ENCODE data around the gene CEACAM16.
A peak's percentile ranks its signal among the peaks of the same experiment; 100 is the strongest.

Gene CEACAM16

GRCh38 chr19:44687888-44688287 is 11.1 kb upstream of the CEACAM16 start:
- Histone ChIP-seq H3K27me3 (ENCODE audit: control insufficient read depth, low read length) (peaks cover 25% of the 10 kb centered on the region), H3K36me3 (ENCODE audit: control insufficient read depth, low read length) (no peaks in the 10 kb centered on the region), H3K4me1 (ENCODE audit: control insufficient read depth, low read length) (peaks cover 19% of the 10 kb centered on the region), H4K20me1 (ENCODE audit: control insufficient read depth, insufficient read depth, low read depth, low read length) (no peaks in the 10 kb centered on the region), H3K79me2 (ENCODE audit: control insufficient read depth, low read length) (no peaks in the 10 kb centered on the region), H3K9me3 (ENCODE audit: control insufficient read depth, insufficient read depth, low read length) (no peaks in the 10 kb centered on the region), H3K9me2 (replicated peaks; ENCODE audit: control insufficient read depth, low read length) (no peaks in the 10 kb centered on the region), H3K4me2 (ENCODE audit: low read length) (no peak overlapping the region), H3F3A (ENCODE audit: control insufficient read depth, insufficient read depth) (no peaks in the 10 kb centered on the region), H3K27ac (ENCODE audit: low read depth, low read length) (no peak overlapping the region), H3K4me3 (ENCODE audit: low read length) (no peak overlapping the region)
- TF ChIP-seq CTCF (IDR thresholded peaks at IDR 0.05; ENCODE audit: low read depth, low read length, poor library complexity, severe bottlenecking): no peak
- TF ChIP-seq EZH2phosphoT487 (IDR thresholded peaks at IDR 0.05; ENCODE audit: borderline replicate concordance, low read length): no peak

GRCh38 chr19:44689290-44690130 is 9.4 kb upstream of the CEACAM16 start:
- H3K79me2 ChIP-seq (ENCODE audit: control insufficient read depth, low read length): no peaks in the 10 kb centered on the region
- no peaks in the 10 kb centered on the region for H4K20me1 ChIP-seq (ENCODE audit: control insufficient read depth, insufficient read depth, low read depth, low read length)
- no peaks in the 10 kb centered on the region for H3K9me3 ChIP-seq (ENCODE audit: control insufficient read depth, insufficient read depth, low read length)
- H3K27me3 ChIP-seq (ENCODE audit: control insufficient read depth, low read length): peaks cover 25% of the 10 kb centered on the region
- H3K4me1 ChIP-seq (ENCODE audit: control insufficient read depth, low read length): peaks cover 19% of the 10 kb centered on the region
- H3K27ac ChIP-seq (ENCODE audit: low read depth, low read length): no peak overlapping the region
- H3F3A ChIP-seq (ENCODE audit: control insufficient read depth, insufficient read depth): no peaks in the 10 kb centered on the region
- no peaks in the 10 kb centered on the region for H3K9me2 ChIP-seq (replicated peaks; ENCODE audit: control insufficient read depth, low read length)
- H3K4me2 ChIP-seq (ENCODE audit: low read length): no peak overlapping the region
- H3K36me3 ChIP-seq (ENCODE audit: control insufficient read depth, low read length): no peaks in the 10 kb centered on the region
- peak; percentile 88 for TF ChIP-seq CTCF (IDR thresholded peaks at IDR 0.05; ENCODE audit: low read depth, low read length, poor library complexity, severe bottlenecking)
- TF ChIP-seq EZH2phosphoT487 (IDR thresholded peaks at IDR 0.05; ENCODE audit: borderline replicate concordance, low read length): no peak
- H3K4me3 ChIP-seq (ENCODE audit: low read length): no peak overlapping the region

- Histone ChIP-seq H3K9me3 (ENCODE audit: control insufficient read depth, insufficient read depth, low read length) (no peaks in the 10 kb centered on the region), H3K36me3 (ENCODE audit: control insufficient read depth, low read length) (no peaks in the 10 kb centered on the region), H3K27ac (ENCODE audit: low read depth, low read length) (no peak overlapping the region), H3K4me2 (ENCODE audit: low read length) (no peak overlapping the region), H3F3A (ENCODE audit: control insufficient read depth, insufficient read depth) (no peaks in the 10 kb centered on the region), H4K20me1 (ENCODE audit: control insufficient read depth, insufficient read depth, low read depth, low read length) (no peaks in the 10 kb centered on the region), H3K4me1 (ENCODE audit: control insufficient read depth, low read length) (peaks cover 16% of the 10 kb centered on the region), H3K27me3 (ENCODE audit: control insufficient read depth, low read length) (peaks cover 25% of the 10 kb centered on the region), H3K9me2 (replicated peaks; ENCODE audit: control insufficient read depth, low read length) (no peaks in the 10 kb centered on the region), H3K79me2 (ENCODE audit: control insufficient read depth, low read length) (no peaks in the 10 kb centered on the region), H3K4me3 (ENCODE audit: low read length) (no peak overlapping the region)
- no peak for TF ChIP-seq CTCF (IDR thresholded peaks at IDR 0.05; ENCODE audit: low read depth, low read length, poor library complexity, severe bottlenecking)
- no peak for TF ChIP-seq EZH2phosphoT487 (IDR thresholded peaks at IDR 0.05; ENCODE audit: borderline replicate concordance, low read length)
These were observed 8.9 kb upstream of the CEACAM16 start for GRCh38 chr19:44690131-44690440.
